ENCODE data around the gene TOB2. TPM values are rescaled to one million over a fixed set of nuclear protein-coding genes. Genes with fewer than 3 reads are reported as not detected.
"Not testable (repeated sequence)": the region's sequence is repeated elsewhere in the genome, so short reads cannot be mapped to it uniquely, and the experiment has no call there.

Gene TOB2
- total RNA-seq, 1 experiment from 2014 or later = 19.9 TPM

GRCh38 chr22:41437198-41437597 lies 9.4 kb downstream of the TOB2 start:
- in situ Hi-C loops (cut with HindIII; ENCODE audit: low pct_unique_long_range_greater_than_20kb, low sequenced_read_pairs) = no loop called here
- no peak for DNase-seq (ENCODE audit: low read depth, low spot score)

GRCh38 chr22:41436322-41437113 lies 10.1 kb downstream of the TOB2 start:
- DNase-seq (ENCODE audit: low read depth, low spot score) = no peak
- in situ Hi-C loops (cut with HindIII; ENCODE audit: low pct_unique_long_range_greater_than_20kb, low sequenced_read_pairs) = no loop called here

GRCh38 chr22:41435560-41435959 lies 11.0 kb downstream of the TOB2 start:
- in situ Hi-C loops (cut with HindIII; ENCODE audit: low pct_unique_long_range_greater_than_20kb, low sequenced_read_pairs) = no loop called here
- no peak for DNase-seq (ENCODE audit: low read depth, low spot score)

- in situ Hi-C loops (cut with HindIII; ENCODE audit: low pct_unique_long_range_greater_than_20kb, low sequenced_read_pairs); DNase-seq (ENCODE audit: low read depth, low spot score): not testable (repeated sequence)
Measured at GRCh38 chr22:41434361-41435003, 12.1 kb downstream of the TOB2 start.

- in situ Hi-C loops (cut with HindIII; ENCODE audit: low pct_unique_long_range_greater_than_20kb, low sequenced_read_pairs) = not testable (repeated sequence)
- peak; percentile 53 for DNase-seq (ENCODE audit: low read depth, low spot score)
Measured at GRCh38 chr22:41433480-41433879, 13.1 kb downstream of the TOB2 start.

- in situ Hi-C loops (cut with HindIII; ENCODE audit: low pct_unique_long_range_greater_than_20kb, low sequenced_read_pairs) = no loop called here
- DNase-seq (ENCODE audit: low read depth, low spot score) = no peak
Measured at GRCh38 chr22:41431656-41432055, 14.9 kb downstream of the TOB2 start.

- DNase-seq (ENCODE audit: low read depth, low spot score) = no peak
- in situ Hi-C loops (cut with HindIII; ENCODE audit: low pct_unique_long_range_greater_than_20kb, low sequenced_read_pairs) = no loop called here
Measured at GRCh38 chr22:41429951-41430332, 16.7 kb downstream of the TOB2 start.

GRCh38 chr22:41429232-41429950 lies 17.2 kb downstream of the TOB2 start:
- DNase-seq (ENCODE audit: low read depth, low spot score) = no peak
- in situ Hi-C loops (cut with HindIII; ENCODE audit: low pct_unique_long_range_greater_than_20kb, low sequenced_read_pairs) = no loop called here

- no peak for DNase-seq (ENCODE audit: low read depth, low spot score)
- in situ Hi-C loops (cut with HindIII; ENCODE audit: low pct_unique_long_range_greater_than_20kb, low sequenced_read_pairs) = no loop called here
Measured at GRCh38 chr22:41425660-41426365, 20.8 kb downstream of the TOB2 start.

- in situ Hi-C loops (cut with HindIII; ENCODE audit: low pct_unique_long_range_greater_than_20kb, low sequenced_read_pairs) = no loop called here
- DNase-seq (ENCODE audit: low read depth, low spot score) = no peak
Measured at GRCh38 chr22:41418717-41419116, 27.9 kb downstream of the TOB2 start.

GRCh38 chr22:41417622-41418390 lies 28.8 kb downstream of the TOB2 start:
- in situ Hi-C loops (cut with HindIII; ENCODE audit: low pct_unique_long_range_greater_than_20kb, low sequenced_read_pairs) = no loop called here
- no peak for DNase-seq (ENCODE audit: low read depth, low spot score)

GRCh38 chr22:41415554-41415953 lies 31.0 kb downstream of the TOB2 start:
- DNase-seq (ENCODE audit: low read depth, low spot score) = no peak
- in situ Hi-C loops (cut with HindIII; ENCODE audit: low pct_unique_long_range_greater_than_20kb, low sequenced_read_pairs) = no loop called here

- in situ Hi-C loops (cut with HindIII; ENCODE audit: low pct_unique_long_range_greater_than_20kb, low sequenced_read_pairs) = no loop called here
- DNase-seq (ENCODE audit: low read depth, low spot score) = no peak
Measured at GRCh38 chr22:41411021-41411851, 35.4 kb downstream of the TOB2 start.

- no peak for DNase-seq (ENCODE audit: low read depth, low spot score)
- in situ Hi-C loops (cut with HindIII; ENCODE audit: low pct_unique_long_range_greater_than_20kb, low sequenced_read_pairs) = no loop called here
Measured at GRCh38 chr22:41410311-41410751, 36.3 kb downstream of the TOB2 start.

GRCh38 chr22:41408665-41409064 lies 37.9 kb downstream of the TOB2 start:
- in situ Hi-C loops (cut with HindIII; ENCODE audit: low pct_unique_long_range_greater_than_20kb, low sequenced_read_pairs) = no loop called here
- no peak for DNase-seq (ENCODE audit: low read depth, low spot score)

- in situ Hi-C loops (cut with HindIII; ENCODE audit: low pct_unique_long_range_greater_than_20kb, low sequenced_read_pairs) = no loop called here
Measured at GRCh38 chr22:41407433-41407832, 39.2 kb downstream of the TOB2 start.

More at GRCh38 chr22:41407433-41407832, 39.2 kb downstream of the TOB2 start:
- DNase-seq (ENCODE audit: low read depth, low spot score) = no peak
